Glomerular endothelial cell (primary cell): Measurements from ENCODE around the gene DCAF8L2. TPM values are rescaled to one million over a fixed set of nuclear protein-coding genes. Genes with fewer than 3 reads are reported as not detected.

Source experiments
- total RNA-seq: library from RNA; depleted of rRNA; stranded (reverse); fragments of >200 nt; gene quantifications from 2 replicates; pipeline ENCODE4 v1.2.3, GENCODE V29; 2015

DCAF8L2 gene
- total RNA-seq, 1 donor from 2014 or later, result not detected

Other genes with a start within 250 kb of the DCAF8L2 start
- gene PPP4R3C, start 127.0 kb upstream of the DCAF8L2 start, total RNA-seq, result not detected in 2 replicates
- not detected in 2 replicates for gene MAGEB10, start 217.6 kb downstream of the DCAF8L2 start, total RNA-seq